Stimulated activated CD4-positive, alpha-beta T cell treated with anti-CD3 and anti-CD28 coated beads, Interleukin-2, amount 100 ng/mL, for 24 hours (primary cell): ENCODE measurements around the gene ATP11C.
"Not testable (repeated sequence)": the region's sequence is repeated elsewhere in the genome, so short reads cannot be mapped to it uniquely, and the experiment has no call there.

ENCODE experiments used
- DNase-seq, 2 donors: peaks; one replicate each; pipeline ENCODE4 v3.0.0-alpha.2; 2020

ATP11C gene

GRCh38 chrX:139924069-139924695 lies 8.7 kb downstream of the ATP11C start:
- DNase-seq, result no peak

- DNase-seq, result not testable (repeated sequence)
These were observed 11.7 kb downstream of the ATP11C start for GRCh38 chrX:139921142-139921541.

- DNase-seq, result no peak
These were observed 12.5 kb downstream of the ATP11C start for GRCh38 chrX:139920316-139920715.

- DNase-seq, result no peak
These were observed 18.4 kb downstream of the ATP11C start for GRCh38 chrX:139914421-139914820.

GRCh38 chrX:139909712-139910111 lies 23.1 kb downstream of the ATP11C start:
- no peak for DNase-seq

- DNase-seq, result no peak
These were observed 25.8 kb downstream of the ATP11C start for GRCh38 chrX:139907078-139907477.

GRCh38 chrX:139905743-139906142 lies 27.1 kb downstream of the ATP11C start:
- no peak for DNase-seq

GRCh38 chrX:139905051-139905450 lies 27.8 kb downstream of the ATP11C start:
- no peak for DNase-seq

- no peak for DNase-seq
These were observed 29.6 kb downstream of the ATP11C start for GRCh38 chrX:139903210-139903609.

GRCh38 chrX:139902559-139902958 lies 30.3 kb downstream of the ATP11C start:
- DNase-seq, result no peak

GRCh38 chrX:139898334-139898733 lies 34.5 kb downstream of the ATP11C start:
- no peak for DNase-seq

- DNase-seq, result no peak
These were observed 40.3 kb downstream of the ATP11C start for GRCh38 chrX:139892512-139892911.

- no peak for DNase-seq
These were observed 41.7 kb downstream of the ATP11C start for GRCh38 chrX:139890991-139891700.

- DNase-seq, result no peak
These were observed 43.1 kb downstream of the ATP11C start for GRCh38 chrX:139889760-139890159.

- no peak for DNase-seq
These were observed 48.9 kb downstream of the ATP11C start for GRCh38 chrX:139883984-139884383.

- DNase-seq, result no peak
These were observed 50.6 kb downstream of the ATP11C start for GRCh38 chrX:139882299-139882698.

GRCh38 chrX:139881572-139881971 lies 51.3 kb downstream of the ATP11C start:
- no peak for DNase-seq

GRCh38 chrX:139881130-139881529 lies 51.7 kb downstream of the ATP11C start:
- no peak for DNase-seq

- DNase-seq, result no peak
These were observed 55.0 kb downstream of the ATP11C start for GRCh38 chrX:139877710-139878414.

- DNase-seq, result no peak
These were observed 57.0 kb downstream of the ATP11C start for GRCh38 chrX:139875841-139876240.

GRCh38 chrX:139869796-139870195 lies 63.1 kb downstream of the ATP11C start:
- no peak for DNase-seq

- DNase-seq, result no peak
These were observed 68.2 kb downstream of the ATP11C start for GRCh38 chrX:139864640-139865039.

GRCh38 chrX:139862208-139862607 lies 70.6 kb downstream of the ATP11C start:
- no peak for DNase-seq

GRCh38 chrX:139856826-139857225 lies 76.0 kb downstream of the ATP11C start:
- DNase-seq, result not testable (repeated sequence)
